Aorta (tissue), 5 donors: Measurements from ENCODE around the gene TAS2R50. TPM values are rescaled to one million over a fixed set of nuclear protein-coding genes. Genes with fewer than 3 reads are reported as not detected.
"Not testable (repeated sequence)": the region's sequence is repeated elsewhere in the genome, so short reads cannot be mapped to it uniquely, and the experiment has no call there.

ENCODE experiments used
- ATAC-seq: fragments of 200-7000 bp; cut with Tn5 transposase; one replicate; pipeline ENCODE4 v1.9.1; 2022; ENCODE audit warnings: moderate library complexity; ENCODE audit not compliant: low FRiP score
- DNase-seq, 2 donors: peaks; one replicate each; pipeline ENCODE4 v3.0.0-alpha.2; 2020
- H3K27ac ChIP-seq, 2 donors: one replicate each; pipeline ENCODE4 v1.5.1; 2013; ENCODE audit warnings: low read length in 2 of 2, mild to moderate bottlenecking in 2 of 2, moderate library complexity in 2 of 2, control low read depth in 1 of 2, inconsistent platforms in 1 of 2, low read depth in 1 of 2
- H3K27me3 ChIP-seq, 2 donors: one replicate each; pipeline ENCODE4 v1.6.1; 2013; ENCODE audit warnings: control low read depth in 1 of 2, low read length in 1 of 2, mild to moderate bottlenecking in 1 of 2, moderate library complexity in 1 of 2; ENCODE audit not compliant: insufficient read depth in 2 of 2, control insufficient read depth in 1 of 2
- H3K36me3 ChIP-seq, 2 donors: one replicate each; pipeline ENCODE4 v1.6.1; 2013; ENCODE audit warnings: control low read depth in 1 of 2, low read length in 1 of 2, mild to moderate bottlenecking in 1 of 2; ENCODE audit not compliant: insufficient read depth in 2 of 2, control insufficient read depth in 1 of 2
- H3K4me1 ChIP-seq, 2 donors: one replicate each; pipeline ENCODE4 v1.6.1; 2013; ENCODE audit warnings: low read length in 2 of 2, control low read depth in 1 of 2, mild to moderate bottlenecking in 1 of 2, moderate library complexity in 1 of 2; ENCODE audit not compliant: insufficient read depth in 2 of 2, control insufficient read depth in 1 of 2
- H3K4me3 ChIP-seq, 2 donors: one replicate each; pipeline ENCODE4 v1.5.1; 2013; ENCODE audit warnings: low read length in 2 of 2, control low read depth in 1 of 2, mild to moderate bottlenecking in 1 of 2
- H3K9me3 ChIP-seq: one replicate; pipeline ENCODE4 v1.6.1; 2013; ENCODE audit warnings: mild to moderate bottlenecking, low read length; ENCODE audit not compliant: control insufficient read depth
- WGBS, 2 donors: extraction: QIAGEN DNeasy Blood & Tissue Kit; methylation state at CpG; one replicate each; pipeline ENCODE4 v1.1.7; 2013; 5-methylcytosine and 5-hydroxymethylcytosine counted together
- intact Hi-C, 2 donors: fragments of 100-400 bp; cut with DNase I; formaldehyde crosslinking; loops; one replicate each; pipeline versions ENCODE4 v1.14.2 to v1.15.0; 2022
- long read RNA-seq, 2 donors: library from polyadenylated mRNA; unstranded; transcript quantifications; one replicate each; pipeline ENCODE4 v2.0.0, GENCODE V29; 2020 to 2021
- polyA plus RNA-seq, 2 donors: library from polyadenylated mRNA; stranded (reverse); fragments of 200-250 nt; gene quantifications; one replicate each; pipeline ENCODE4 v1.2.3, GENCODE V29; 2013
- total RNA-seq, 2 donors: library from RNA; stranded (reverse); fragmentation: NEBNext Ultra II Directional; extraction: Animal tissue kit (Norgen Biotek cat#: 25700); gene quantifications; one replicate each; pipeline ENCODE4 v1.2.1, GENCODE V29; 2021
- donor health status: healthy with polysubstance abuse.
- donor health status: Bipolar disorder and iron deficiency.
- donor health status: DM: no; HTN: no; CAD: no.
- donor health status: DM: no; HTN: no; CAD: no.
- donor health status: DM: yes; HTN: yes; CAD: no.

The TAS2R50 gene, protein sequence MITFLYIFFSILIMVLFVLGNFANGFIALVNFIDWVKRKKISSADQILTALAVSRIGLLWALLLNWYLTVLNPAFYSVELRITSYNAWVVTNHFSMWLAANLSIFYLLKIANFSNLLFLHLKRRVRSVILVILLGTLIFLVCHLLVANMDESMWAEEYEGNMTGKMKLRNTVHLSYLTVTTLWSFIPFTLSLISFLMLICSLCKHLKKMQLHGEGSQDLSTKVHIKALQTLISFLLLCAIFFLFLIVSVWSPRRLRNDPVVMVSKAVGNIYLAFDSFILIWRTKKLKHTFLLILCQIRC
- total RNA-seq, result 1 to 10 TPM; 3.3 to 5.7 TPM
- not detected for polyA plus RNA-seq
- long read RNA-seq, donor 1, result 0 reads
- long read RNA-seq, donor 2, result 0 reads

DNA sequence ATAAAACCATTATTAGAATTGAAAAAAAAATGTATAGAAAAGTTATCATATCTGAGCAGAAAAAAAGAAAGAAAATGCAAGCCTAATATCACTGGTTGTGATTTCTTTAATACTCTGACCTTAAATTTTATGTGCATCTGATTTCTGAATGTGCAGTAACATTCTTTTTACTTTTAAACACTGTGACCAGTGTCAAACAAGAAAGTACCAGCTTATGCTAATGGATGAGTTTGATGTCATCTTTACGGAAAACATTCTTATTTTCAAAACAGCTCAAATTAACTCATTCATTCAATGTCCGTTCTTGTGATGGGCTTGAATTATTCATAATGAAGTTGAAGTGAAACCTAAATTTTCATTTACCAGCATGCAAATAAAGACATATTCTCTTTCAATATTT, at the start of gene TAS2R50:
Gene TAS2R50 (minus strand): TSS at position 101 of the 400 bp plus-strand sequence. CDS start 52 bp downstream, at position 49.
- no peaks in the 10 kb centered on the region for H3K9me3 ChIP-seq
- H3K27me3 ChIP-seq, result no peaks in the 10 kb centered on the region
- no peak for ATAC-seq
- 46 to 48% methylated on average over 2 of the region's 2 CpGs for WGBS, 2 donors
- peaks cover 0 to 5% of the 10 kb centered on the region in 2 donors for H3K36me3 ChIP-seq
- no peaks in the 10 kb centered on the region for H3K4me1 ChIP-seq
- no peak within 1 kb of the TSS for H3K27ac ChIP-seq
- no peak for DNase-seq
- intact Hi-C loops, result no loop called here
- no peak within 1 kb of the TSS for H3K4me3 ChIP-seq

DNA sequence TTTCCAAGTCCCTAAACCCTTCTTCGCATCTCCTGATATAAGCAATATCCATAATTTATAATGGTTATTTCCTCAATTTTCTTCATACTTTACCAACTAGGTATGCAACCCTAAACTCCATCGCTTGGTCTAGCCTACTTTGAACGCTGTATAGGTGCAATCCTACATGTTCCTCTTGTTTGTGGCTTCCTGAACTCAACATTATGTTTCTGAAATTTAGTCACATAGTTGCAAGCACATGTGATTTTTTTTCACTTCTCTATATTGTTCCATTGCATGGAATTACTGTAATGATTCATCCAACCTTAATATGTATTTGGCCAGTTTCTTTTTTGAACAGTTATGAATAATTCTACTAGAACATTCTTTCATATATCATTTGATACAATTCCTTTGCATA, 47.2 kb upstream of the TAS2R50 start:
- H3K27ac ChIP-seq, intact Hi-C loops, H3K27me3 ChIP-seq, H3K4me3 ChIP-seq, H3K36me3 ChIP-seq, H3K4me1 ChIP-seq, DNase-seq, H3K9me3 ChIP-seq, ATAC-seq: not testable (repeated sequence)
- no CpG with 5 or more reads among the region's 3 CpGs for WGBS, 2 donors

DNA sequence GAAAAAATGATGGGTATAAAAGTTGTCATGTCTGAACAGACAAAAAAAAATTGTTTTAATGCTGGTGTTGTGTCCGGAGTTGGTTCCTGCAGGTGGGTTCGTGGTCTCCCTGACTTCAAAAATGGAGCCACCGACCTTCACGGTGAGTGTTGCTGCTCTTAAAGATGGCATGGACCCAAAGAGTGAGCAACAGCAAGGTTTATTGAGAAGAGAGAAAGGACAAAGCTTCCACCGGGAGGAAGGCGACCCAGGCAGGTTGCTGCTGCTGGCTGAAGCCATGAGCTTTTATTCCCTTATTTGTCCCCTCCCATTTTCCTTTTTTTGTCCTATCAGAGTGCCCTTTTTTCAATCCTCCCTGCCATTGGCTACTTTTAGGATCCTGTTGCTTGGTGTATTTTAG, 44.6 kb upstream of the TAS2R50 start, which contains the start of gene TAS2R31:
Gene TAS2R31 (minus strand): TSS at position 101 of the 400 bp plus-strand sequence. CDS start 72 bp downstream, at position 29.
- ATAC-seq (no peak), DNase-seq (no peak)
- 97% methylated on average over 6 of the region's 6 CpGs for WGBS, 2 donors
- Histone ChIP-seq H3K27ac (no peak within 1 kb of the TSS), H3K36me3 (peaks cover 0 to 4% of the 10 kb centered on the region in 2 donors), H3K9me3 (no peaks in the 10 kb centered on the region), H3K4me3 (no peak within 1 kb of the TSS), H3K27me3 (no peaks in the 10 kb centered on the region), H3K4me1 (no peaks in the 10 kb centered on the region)
- intact Hi-C loops, result no loop called here

DNA sequence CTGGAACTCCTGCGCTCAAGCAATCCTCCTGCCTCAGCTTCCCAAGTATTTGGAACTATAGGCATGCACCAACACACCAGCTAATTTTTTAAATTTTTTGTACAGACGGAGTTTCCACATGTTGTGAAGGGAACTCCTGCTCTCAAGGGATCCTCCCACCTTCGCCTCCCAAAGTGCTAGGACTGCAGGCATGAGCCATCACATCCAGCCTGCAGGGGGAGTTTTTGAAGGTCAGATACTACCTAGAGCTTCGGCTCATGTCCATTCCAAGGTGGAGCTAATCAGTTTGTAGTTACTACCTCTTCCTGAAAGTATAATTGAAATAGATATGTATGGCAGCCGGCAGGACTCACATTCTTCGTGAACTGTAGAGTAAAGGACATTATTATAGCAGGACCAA, 39.4 kb upstream of the TAS2R50 start:
- WGBS, 2 donors, result 93% methylated on average over 6 of the region's 6 CpGs
- no peaks in the 10 kb centered on the region for H3K27me3 ChIP-seq
- H3K36me3 ChIP-seq, result peaks cover 0 to 2% of the 10 kb centered on the region in 2 donors
- no peak overlapping the region for H3K27ac ChIP-seq
- no peak for ATAC-seq
- no peak overlapping the region for H3K4me3 ChIP-seq
- no peaks in the 10 kb centered on the region for H3K9me3 ChIP-seq
- no peak for DNase-seq
- H3K4me1 ChIP-seq, result peaks cover 0 to 2% of the 10 kb centered on the region in 2 donors
- intact Hi-C loops, result no loop called here

DNA sequence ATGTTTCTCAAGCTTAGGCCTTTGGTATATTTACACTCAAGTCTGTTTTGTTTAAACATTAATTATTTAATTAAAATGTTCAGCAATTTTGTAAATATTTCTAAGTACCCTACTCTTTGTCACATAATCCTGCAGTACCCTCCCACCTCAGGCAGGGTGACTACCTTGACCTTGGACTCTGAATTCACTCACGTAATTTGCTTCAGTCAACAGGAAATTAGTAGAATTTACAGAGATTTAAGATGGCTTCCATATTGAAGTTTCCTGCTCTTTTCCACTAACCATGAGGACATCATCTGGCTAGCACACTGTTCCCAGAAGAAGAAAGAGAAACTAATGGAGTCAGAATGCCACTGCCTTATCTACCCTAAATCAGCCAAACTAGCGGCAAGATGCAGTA, 36.7 kb upstream of the TAS2R50 start:
- H3K9me3 ChIP-seq, result no peaks in the 10 kb centered on the region
- WGBS, 2 donors, result 86 to 92% methylated on average over 2 of the region's 2 CpGs
- no peaks in the 10 kb centered on the region for H3K27me3 ChIP-seq
- no peak overlapping the region for H3K4me3 ChIP-seq
- no peak for DNase-seq
- peaks cover 0 to 2% of the 10 kb centered on the region in 2 donors for H3K36me3 ChIP-seq
- no peak for ATAC-seq
- H3K27ac ChIP-seq, result no peak overlapping the region
- H3K4me1 ChIP-seq, result peaks cover 0 to 2% of the 10 kb centered on the region in 2 donors
- intact Hi-C loops, result no loop called here

DNA sequence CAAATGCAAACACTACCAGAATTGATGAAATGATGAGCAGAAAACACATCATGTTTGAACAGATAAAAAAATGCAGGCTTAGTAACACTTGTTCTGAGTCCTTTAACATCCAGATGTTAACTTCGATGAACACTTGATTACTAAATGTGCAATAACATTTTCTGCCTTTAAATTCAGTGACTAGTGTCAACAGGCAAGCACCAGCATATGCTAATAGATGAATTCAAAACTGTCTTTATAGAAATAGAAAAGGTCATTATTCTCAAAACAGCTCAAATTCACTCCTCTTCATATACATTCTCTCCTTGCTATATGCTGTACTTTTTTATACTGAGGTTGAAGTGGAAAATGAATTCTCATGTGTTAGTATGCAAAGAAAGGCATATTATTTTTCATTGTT, 35.8 kb upstream of the TAS2R50 start, which contains the start of gene TAS2R19:
Gene TAS2R19 (minus strand): TSS at position 101 of the 400 bp plus-strand sequence. CDS start 49 bp downstream, at position 52.
- Histone ChIP-seq H3K27ac (no peak within 1 kb of the TSS), H3K36me3 (no peaks in the 10 kb centered on the region), H3K4me3 (no peak within 1 kb of the TSS), H3K4me1 (peaks cover 0 to 2% of the 10 kb centered on the region in 2 donors), H3K9me3 (no peaks in the 10 kb centered on the region), H3K27me3 (no peaks in the 10 kb centered on the region)
- WGBS, 2 donors, result 83 to 96% methylated on average over 1 of the region's 1 CpG
- ATAC-seq (no peak), DNase-seq (no peak)
- intact Hi-C loops, result no loop called here

DNA sequence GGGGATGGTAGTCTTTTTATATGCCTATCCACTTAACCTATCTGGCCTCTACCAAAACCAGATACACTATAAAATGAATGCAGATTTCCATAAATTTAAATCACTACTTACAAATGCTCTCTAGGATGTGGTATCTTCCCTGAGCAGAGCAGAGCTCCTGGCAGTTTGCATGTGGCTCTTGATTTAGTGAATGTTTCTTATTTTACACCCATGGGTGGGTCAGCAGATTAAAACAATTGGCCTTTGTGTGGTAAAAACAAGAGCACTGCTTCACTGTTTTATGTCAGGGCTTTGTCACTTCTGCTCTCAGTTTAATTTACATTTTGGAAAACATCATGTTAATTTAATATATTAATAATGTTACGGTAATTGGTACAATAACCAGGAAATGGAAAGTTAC, 30.2 kb upstream of the TAS2R50 start:
- no peak overlapping the region for H3K27ac ChIP-seq
- no peaks in the 10 kb centered on the region for H3K36me3 ChIP-seq
- DNase-seq (no peak), ATAC-seq (no peak)
- WGBS, 2 donors, result 95 to 98% methylated on average over 1 of the region's 1 CpG
- no peaks in the 10 kb centered on the region for H3K9me3 ChIP-seq
- H3K4me1 ChIP-seq, result no peaks in the 10 kb centered on the region
- H3K27me3 ChIP-seq, result no peaks in the 10 kb centered on the region
- no peak overlapping the region for H3K4me3 ChIP-seq
- intact Hi-C loops, result loop anchor here in 1 of 2 donors (5.0 kb wide), 1 partner anchor 55 kb away; no protein-coding TSS in a partner anchor

DNA sequence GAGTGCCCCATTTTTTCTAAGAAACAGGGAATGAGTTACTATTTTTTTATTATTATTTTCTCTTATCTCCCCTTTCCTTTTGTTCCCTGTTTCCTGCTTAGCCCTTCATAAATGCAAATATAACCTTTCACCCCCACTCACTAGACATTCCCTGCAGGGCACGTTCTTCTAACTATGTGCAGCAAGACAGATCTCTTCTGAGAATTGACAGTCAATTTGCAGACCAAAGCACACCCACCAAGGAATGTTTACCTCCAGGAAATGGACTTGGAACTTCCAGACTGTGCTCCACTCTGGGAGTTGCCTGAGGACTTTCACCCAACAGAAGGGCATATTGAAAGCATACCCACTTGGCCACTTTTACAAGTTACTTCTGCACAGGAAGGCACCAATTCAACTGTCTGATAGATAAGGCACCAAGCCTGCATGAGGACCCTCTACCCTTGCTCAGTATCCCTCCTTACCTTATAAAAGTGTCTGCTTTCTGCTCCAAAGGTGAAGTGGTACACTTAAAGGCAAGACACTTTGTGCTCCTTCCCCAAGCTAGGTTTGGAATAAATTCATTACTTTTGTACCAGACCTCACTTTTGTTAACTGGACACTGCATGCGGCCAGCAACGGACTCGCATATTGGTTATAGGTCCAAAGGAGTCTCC, 29.2 kb upstream of the TAS2R50 start:
- 84 to 85% methylated on average over 4 of the region's 4 CpGs for WGBS, 2 donors
- H3K4me1 ChIP-seq, result no peaks in the 10 kb centered on the region
- no peak overlapping the region for H3K27ac ChIP-seq
- ATAC-seq (no peak), DNase-seq (no peak)
- H3K36me3 ChIP-seq, result no peaks in the 10 kb centered on the region
- intact Hi-C loops, result loop anchor here (2.0 to 5.0 kb wide), 2 partner anchors 55 to 56 kb away; no protein-coding TSS in a partner anchor
- H3K9me3 ChIP-seq, result no peaks in the 10 kb centered on the region
- H3K27me3 ChIP-seq, result no peaks in the 10 kb centered on the region
- no peak overlapping the region for H3K4me3 ChIP-seq
